GM21529 (cell line): Measurements from ENCODE around the gene SLC6A9.

Source experiments
- ATAC-seq: cut with Tn5 transposase; IDR thresholded peaks from one replicate; pipeline ENCODE4 v1.9.1; 2021; ENCODE audit not compliant: unreplicated experiment

SLC6A9 gene

DNA sequence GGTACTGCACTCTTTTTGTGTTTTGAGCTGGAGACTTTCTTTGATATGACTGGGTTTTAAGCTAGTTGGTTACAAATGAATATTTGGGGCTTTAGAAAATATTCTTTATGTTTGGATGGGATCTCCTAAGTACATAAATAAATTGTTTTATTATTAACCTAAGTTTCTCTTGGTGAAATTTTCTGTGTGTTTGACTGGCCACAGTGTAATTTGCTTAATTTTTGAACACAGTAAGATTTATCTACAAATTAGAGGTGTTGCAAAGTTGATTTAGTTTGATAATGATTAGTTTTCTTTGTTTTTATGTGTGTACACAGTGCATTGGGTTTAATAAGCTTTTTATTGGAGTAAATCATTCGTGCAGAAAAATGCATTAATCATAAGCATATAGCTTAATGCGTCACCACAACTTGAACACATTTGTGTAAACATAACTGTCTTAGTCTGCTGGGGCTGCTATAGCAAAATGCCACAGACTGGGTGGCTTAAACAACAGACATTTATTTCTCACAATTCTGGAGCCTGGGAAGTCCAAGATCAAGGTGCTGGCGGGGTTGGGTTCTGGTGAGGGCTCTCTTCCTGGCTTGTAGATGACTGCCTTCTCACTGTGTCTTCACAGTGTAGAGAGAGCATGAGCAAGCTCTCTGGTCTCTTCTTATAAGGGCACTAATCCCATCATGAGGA is 17.4 kb upstream of the SLC6A9 start:
- ATAC-seq, result no peak

DNA sequence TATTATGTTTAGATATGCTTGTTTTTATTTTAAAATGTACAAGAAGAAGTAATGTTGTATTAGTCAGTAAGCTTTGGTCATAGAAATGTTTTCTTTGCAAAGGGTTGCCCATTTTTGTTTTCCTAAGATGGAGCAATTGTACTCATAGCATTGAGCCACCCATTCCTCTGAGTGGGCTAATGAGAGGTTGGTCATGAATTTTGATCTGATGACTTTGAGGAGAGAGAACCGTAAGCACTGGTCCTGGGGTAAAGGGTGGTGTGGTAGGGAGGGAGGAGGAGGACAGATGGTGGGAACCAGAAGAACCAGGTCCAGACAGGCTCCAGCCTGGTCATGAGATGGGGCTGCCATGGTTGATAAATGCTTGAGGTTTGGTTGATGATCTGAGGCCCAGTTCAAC is 15.9 kb upstream of the SLC6A9 start:
- no peak for ATAC-seq

DNA sequence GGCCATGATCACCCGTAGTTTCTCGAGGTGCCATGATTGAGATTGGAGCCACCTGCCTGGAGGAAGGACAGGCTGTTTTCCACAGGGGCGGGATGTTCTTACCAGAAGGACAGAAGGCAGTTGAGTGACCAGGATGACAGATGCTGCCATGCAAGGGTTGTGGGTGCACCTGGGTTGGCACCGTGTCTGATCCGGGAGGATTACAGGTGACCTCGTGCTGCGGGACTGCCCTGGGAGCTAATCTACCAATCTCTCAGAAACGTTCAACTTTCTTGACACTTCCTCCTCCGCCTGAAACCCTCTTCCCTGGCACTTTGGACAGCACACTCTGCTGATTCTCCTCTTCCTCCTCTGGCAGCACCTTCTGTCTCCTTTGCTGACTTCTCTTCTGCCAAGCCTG is 13.8 kb upstream of the SLC6A9 start:
- ATAC-seq, result no peak

DNA sequence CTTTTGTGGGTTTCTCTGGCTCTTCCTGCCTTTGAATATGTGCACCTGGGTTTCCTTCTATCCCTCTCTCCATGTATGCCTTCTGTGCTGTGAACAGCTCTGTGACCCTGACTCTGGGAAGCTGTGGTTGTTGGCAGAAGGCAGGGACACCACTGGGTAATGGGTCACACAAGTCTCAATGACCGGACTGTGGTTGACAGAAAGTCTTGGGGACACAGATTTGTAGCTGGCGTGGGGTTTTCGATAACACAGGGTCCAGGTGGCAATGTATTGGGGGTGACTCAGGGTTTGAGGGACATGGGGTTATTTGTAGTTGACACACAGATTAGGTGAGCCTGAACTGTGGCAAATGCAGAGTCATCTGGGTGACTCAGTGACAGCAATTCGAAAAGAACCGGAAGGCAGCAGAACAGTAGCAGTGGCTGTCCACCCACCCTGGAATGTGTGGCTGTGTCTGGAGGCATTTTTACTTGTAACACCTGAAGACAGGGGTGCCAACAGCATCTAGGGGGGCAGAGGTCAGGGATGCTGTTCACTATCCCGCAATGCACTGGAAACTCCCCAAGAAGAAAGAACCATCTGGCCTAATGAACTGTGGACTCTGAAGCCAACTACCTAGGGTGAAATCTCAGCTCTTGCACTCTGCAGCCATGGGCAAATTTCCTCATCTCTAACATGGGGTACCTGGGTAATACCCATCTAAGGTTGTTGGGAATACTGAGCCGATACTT is 13.0 kb upstream of the SLC6A9 start:
- ATAC-seq, result no peak

DNA sequence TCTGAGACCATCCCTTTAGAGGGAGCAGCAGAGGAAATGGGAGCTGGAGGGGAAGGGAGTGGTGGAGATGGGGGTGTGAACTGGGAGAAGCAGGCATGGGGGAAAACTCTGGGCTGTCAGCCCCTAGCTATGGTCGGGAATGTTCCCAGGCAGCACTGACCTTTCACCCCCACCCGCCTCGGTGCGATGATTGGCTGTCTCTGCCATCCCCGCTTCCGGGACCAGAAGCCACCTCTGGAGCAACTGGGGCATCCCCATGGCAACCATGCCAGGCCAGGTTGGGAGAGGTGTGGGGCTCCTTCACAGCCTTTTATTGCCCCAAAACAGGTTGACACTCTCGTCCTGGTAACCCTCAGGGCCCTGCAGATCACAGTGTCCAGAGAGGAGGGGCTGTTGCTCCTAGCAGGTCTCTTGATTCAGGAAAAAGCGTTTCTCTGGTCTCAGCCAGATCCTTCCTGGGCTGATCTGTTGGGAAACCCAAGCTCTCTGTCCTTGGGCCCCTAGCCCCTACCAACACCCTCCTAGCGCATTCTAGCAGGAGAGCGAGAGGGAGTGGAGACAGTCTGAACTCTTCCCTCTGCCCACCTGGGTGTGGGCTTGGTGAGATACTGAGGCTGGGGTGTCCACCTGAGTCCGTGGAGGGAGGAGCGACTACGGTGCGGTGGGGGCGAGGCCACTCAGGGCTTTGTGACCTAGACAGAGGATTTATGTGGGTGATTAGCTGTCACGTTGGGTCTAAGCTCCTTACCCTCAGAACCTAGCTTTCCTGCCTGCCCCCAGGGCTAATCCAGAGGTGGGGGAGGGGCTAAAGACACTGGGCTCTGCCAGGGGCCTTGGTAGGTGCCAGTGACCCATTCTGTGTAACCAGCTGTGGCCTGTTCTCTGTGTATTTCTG is 12.2 kb upstream of the SLC6A9 start:
- no peak for ATAC-seq

DNA sequence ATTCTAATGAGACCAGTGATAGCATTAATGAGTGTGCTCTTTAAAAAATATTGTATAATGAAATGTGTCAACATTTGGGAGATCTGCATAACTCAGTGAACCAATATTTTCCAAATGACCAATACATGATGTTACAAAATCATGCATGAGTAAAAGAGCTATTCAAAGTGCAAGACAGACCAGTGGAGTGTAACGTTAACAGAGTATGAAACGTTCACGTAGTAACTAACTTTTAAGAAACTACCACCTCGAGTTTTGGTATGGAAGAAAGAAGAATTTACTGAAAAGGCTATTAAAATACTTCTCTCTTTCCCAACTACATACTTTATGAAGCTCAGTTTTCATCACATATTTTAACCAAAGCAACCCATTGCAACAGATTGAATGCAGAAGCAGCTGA is 9.6 kb upstream of the SLC6A9 start:
- ATAC-seq, result no peak

DNA sequence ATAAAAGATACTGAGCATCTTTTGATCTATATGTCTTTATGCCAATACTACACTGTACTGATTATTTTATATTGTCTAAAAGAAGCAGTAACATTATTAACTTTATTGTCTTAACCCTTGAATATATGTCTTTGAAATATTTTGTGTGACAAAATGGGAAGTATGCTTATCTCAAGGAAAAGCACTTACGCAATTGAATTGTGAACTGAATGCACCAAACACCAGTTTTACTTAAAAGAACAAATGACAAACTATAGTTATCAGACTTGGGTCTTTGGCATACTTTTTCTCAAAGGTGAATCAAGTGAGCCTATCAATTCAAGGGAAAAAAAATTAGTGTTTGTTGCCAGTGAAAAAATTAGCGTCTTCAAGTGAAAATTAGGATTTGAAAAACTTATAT is 9.2 kb upstream of the SLC6A9 start:
- no peak for ATAC-seq

DNA sequence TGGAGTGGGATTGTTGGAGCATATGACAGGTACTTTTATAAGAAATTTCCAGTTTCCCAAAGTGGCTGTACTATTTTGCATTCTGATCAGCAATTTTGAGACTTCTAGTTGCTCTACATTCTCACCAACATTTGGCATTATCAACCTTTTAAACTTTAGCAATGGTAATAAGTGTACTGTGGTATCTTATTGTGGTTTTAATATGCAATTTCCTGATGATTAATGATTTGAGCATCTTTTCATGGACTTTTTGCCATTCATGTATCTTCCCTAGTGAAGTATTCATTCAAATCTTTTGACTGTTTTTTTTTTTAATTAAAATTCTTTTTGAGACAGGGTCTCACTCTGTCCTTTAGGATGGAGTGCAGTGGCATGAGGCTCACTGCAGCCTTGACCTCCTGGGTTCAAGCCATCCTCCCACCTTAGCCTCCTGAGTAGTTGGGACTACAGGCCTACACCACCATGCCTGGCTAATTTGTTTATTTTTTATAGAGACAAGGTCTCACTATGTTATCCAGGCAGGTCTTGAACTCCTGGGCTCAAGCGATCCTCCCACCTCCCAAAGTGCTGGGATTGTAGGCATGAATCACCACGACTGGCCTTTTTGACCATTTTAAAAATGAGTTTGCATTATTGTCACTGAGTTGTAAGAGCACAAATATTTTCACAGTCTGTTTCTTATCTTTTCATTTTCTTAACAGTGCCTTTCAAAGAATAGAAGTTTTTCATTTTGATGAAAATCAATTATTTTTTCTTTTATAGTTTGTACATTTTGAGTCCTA is 7.8 kb upstream of the SLC6A9 start:
- ATAC-seq, result no peak

DNA sequence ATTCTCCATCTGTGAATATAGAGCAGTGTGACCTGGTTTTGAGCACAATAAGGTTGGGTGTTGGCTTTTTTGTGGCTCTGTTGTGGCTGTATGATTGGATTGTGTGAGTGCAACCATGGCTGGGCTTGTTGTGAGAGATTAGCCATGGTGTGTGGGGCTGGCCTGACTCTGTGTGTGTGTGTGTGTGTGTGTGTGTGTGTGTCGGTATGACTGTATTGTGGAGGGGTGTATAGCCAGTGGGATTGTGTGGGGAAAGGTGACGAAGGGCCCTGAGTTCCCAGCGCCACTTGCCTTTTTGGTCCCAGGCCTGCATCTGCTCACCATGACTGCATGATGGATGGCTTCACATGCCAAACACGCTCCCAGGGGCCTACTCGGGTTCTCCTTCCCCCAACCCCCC is 5.9 kb upstream of the SLC6A9 start:
- no peak for ATAC-seq

DNA sequence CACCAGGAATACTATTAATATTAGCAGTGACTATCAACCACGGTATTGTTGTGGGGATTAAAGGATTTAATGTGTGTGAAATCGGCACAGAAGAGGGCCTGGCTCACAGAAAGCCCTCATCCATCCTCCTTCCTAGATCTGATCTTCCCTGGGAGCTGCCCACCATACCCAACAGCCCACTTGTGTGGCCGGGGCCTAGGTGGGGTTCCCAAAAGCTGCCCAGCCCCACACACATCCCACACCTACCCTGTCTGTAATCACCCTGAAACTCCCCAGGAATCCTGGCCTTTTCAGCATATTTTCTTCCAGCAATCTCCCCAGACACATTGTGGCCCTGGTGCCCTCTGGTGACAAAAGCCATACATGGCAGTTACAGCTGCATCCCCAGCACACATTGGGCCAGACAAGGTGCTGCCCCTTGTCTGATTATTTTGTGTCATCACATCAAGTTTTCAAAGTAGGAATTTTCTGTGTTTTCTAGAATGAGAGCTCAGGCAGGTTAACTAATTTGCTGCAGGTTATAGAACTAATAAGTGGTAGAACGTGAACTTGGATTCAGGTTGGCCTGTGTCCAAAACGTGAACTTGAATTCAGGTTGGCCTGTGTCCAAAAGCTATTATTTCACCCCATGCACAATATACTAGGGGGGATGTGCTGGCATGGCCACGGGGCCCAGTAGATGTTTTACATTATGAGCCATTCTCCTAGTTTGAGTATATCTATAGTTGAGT is 5.3 kb upstream of the SLC6A9 start:
- ATAC-seq, result no peak

DNA sequence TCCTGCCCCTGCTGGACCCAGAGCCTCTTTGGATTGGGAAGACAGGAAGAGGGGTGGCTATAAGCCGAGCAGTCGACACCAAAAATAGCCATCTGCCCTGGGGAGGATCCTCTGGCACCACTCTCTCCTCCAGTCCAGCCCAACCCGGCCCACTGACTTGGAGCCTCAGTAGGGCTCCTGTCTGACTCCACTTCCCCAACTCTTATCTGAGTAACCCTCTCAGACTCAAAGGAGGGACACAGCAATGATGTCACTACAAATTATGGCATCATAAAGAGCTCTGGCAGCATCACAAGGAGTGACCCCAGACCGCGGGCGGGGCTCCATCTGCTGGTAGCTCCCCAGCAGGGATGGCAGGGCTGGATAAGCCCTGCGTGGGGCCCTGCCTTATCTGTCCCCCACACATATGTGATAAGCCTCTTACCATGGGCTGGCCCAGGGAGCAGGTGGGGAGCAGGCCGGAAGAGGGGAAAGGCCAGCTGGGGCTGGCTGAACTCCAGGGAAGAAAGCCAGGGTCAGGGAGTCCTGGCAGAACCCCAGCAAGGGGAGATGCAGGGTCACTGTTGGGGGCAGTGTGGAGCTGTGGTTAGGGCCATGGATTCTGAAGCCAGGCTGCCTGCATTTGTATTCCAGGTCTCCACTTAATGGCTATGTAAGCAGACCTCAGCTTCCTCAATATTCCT is 4.6 kb upstream of the SLC6A9 start:
- ATAC-seq, result no peak

DNA sequence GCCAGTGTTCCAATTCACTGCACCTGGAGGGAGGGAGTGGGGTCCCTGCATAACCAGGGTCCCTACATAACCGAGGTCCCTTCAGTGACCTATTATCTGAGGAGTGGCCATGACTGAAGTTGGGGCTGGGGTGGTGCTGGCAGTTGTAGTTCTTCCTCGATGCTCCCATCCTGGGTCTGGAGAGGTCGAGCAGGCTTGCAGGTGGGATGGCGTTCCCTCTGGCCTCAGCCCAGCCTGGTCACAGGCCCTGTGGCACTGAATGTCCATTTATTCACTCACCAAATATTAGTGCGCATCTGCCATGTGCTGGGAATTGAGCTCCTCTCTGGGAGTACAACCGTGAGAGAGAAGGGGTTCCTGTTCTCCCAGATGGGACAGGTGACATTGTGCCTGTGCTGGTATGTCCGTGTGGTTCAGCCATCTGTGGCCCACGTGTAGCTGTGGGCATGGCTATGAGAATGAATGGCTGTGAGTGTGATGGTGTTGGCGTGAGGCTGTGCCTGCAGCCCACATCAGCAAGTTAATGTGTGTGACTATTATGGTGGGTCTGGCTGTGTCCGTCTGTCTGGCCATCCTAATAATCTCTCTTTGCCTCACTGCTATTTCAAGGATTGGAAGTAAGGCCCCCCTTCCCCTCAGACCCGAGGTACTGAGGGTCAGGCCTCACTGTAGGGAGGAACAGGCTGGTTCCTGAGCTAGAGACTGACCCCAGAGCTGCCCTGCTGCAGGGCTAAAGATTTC is 3.9 kb upstream of the SLC6A9 start:
- no peak for ATAC-seq

DNA sequence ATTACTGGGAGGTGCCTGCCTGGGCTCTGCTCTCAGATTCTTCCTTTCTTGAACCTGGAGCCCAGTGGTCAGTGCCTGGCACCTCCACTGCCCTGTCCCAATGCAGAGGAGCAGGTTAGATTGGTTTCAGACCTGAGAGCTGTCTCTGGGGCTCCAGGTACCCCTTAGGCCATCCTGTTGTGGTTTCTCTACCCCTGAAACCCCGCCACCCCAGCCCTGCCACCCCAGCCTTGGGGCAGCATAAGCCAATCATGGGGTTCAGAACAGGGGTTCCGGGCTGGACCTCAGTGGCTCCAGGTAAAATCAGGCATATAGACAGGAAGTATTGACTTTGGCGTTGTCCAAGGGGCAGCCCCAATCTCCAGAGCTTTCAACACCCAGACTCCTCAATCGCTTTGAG is 3.2 kb upstream of the SLC6A9 start:
- no peak for ATAC-seq

DNA sequence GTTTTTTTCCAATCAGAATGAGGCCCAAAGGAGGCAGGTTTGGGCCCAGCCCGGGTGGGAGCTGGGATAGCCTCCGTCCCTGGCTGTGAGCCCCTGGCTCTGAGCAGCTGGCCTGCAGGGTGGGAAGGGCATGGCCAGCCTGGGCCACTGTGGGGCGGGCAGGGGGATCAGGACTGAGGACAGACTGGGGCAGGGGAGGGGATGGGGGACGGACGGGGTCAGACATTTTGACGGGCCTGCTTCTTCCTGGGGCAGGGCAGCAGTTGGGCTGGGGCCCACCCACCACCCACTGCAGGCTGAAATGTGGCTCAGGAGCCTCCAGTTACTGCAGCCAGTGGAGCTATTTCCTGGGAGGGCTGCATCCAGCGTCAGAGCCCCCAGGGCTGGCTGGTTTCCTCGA is 2.5 kb upstream of the SLC6A9 start:
- ATAC-seq, result no peak

DNA sequence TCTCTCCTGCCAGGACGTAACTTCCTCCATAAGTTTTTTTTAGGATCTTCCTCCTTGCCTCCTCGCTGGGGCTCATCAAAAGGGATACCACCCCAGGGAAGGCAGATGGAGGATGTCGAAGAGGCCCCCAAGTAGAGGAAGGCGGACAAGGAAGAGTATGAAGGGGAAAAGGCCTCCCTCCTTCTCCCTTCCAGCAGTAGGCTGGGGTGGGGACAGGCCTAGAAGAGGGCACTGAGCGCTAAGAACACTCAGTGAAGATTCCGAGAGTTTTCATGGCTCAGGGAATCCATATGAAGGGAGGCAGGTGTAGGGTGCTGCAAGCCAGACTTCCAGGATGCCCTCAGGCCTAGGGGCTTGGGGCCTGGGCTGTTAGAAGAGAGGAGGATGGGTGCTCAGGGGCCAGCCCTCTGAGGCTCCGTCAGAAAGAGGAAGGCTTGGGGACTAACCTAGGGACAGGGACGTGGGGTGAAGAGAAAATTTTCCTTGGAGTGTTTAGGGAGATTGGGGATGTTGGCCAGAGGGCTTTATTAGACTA is 1.8 kb upstream of the SLC6A9 start:
- ATAC-seq, result no peak

DNA sequence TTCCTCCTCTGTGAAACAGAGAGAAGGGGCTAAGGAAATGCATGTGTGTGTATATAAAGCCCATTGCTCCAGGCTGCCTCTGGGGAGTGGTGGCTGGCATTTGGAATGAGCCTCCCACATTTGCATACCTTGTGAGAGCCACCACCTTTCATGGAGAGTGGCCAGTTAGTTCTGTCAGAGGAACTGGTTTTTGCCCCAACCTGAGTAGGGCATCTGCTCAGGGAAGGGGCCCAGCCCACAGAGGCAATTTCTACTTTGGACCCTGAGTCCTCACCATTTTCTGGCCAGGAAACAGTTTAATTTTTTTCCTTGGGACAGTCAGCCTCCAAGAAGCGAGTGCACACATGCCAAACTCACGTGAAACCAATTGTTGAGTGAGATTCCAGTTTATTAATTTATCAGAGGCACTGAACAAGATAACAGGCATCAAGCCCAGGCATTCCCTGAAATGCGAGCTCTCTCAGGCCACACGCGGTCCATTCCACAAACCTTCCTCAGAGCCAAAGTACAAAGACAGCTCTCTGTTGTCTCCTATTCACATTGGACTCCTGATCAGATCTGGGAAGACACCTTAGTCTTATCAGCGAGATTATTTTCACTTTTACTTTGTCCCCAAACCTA is 1.0 kb upstream of the SLC6A9 start:
- no peak for ATAC-seq

DNA sequence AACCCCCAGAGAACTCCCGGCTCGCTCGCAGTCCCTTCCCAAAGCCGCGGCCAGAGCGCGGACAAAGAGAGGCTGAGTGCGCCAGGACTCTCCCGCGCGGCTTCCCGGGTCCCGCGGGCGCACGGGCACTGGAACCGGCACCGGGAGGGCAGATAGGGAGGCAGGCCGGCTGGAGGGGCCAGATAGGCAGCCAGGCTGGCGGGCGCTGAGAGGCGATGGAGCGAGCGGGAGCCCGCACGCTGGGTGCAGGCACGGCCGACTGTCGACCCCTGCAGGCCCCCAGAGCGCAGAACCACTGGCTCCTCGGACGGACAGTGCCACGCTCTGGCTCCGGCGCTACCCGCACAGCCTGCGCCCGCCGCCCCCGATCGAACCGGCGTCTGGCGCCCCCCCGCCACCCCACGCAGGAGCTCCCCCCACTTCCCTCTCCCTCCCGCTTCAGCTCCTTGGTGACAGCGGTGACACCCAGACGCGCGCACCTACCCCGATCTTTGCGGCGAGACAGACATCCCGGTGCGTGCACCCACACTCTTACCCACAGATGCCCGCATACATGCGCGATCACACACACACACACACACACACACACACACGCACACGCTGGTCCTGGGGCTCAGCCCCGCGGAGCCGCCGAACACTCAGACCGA is 534 bp downstream of the SLC6A9 start:
- peak; percentile 25 for ATAC-seq
